Erythroblast (primary cell): Measurements from ENCODE around the gene TSBP1.

ENCODE experiments used
- GATA1 ChIP-seq: IDR thresholded peaks from 2 replicates; pipeline ENCODE4 v1.6.1; 2011; ENCODE audit warnings: low read depth, mild to moderate bottlenecking, control low read depth, low read length, moderate library complexity
- POLR2A ChIP-seq: IDR thresholded peaks from 2 replicates; pipeline ENCODE4 v1.6.1; 2011; ENCODE audit warnings: mild to moderate bottlenecking, low read length

GRCh38 chr6:32340242-32340641 lies 31.5 kb downstream of the TSBP1 start:
- TF ChIP-seq POLR2A (no peak), GATA1 (no peak)
